Measurements from ENCODE around the gene RNF183. TPM values are rescaled to one million over a fixed set of nuclear protein-coding genes. Genes with fewer than 3 reads are reported as not detected.

Gene RNF183
- total RNA-seq, 6 experiments from 2014 or later: 0.27 TPM; not detected in 5

GRCh38 chr9:113316030-113316429 is 12.9 kb upstream of the RNF183 start:
- intact Hi-C loops (cut with DNase I): no loop called here
- Histone ChIP-seq H3K9me3 (no peaks in the 10 kb centered on the region), H3K27me3 (no peaks in the 10 kb centered on the region), H3K4me3 (no peak overlapping the region), H3K27ac (no peak overlapping the region), H3K36me3 (no peaks in the 10 kb centered on the region), H3K4me1 (no peaks in the 10 kb centered on the region)
- ATAC-seq (no peak), DNase-seq (no peak)
- no peak for TF ChIP-seq CTCF (IDR thresholded peaks at IDR 0.05)
- no peak for TF ChIP-seq POLR2A (IDR thresholded peaks at IDR 0.05)
- WGBS (ENCODE audit: insufficient coverage, low coverage, low lambda C conversion rate, missing lambda C conversion rate): 81% methylated on average over 4 of the region's 4 CpGs

- Histone ChIP-seq H3K9me3 (no peaks in the 10 kb centered on the region), H3K4me1 (no peaks in the 10 kb centered on the region), H3K27me3 (no peaks in the 10 kb centered on the region), H3K36me3 (no peaks in the 10 kb centered on the region), H3K4me3 (no peak overlapping the region), H3K27ac (no peak overlapping the region)
- ATAC-seq: no peak
- TF ChIP-seq POLR2A (IDR thresholded peaks at IDR 0.05): no peak
- no peak for TF ChIP-seq CTCF (IDR thresholded peaks at IDR 0.05)
- intact Hi-C loops (cut with DNase I): no loop called here
- no peak for DNase-seq
These were observed 12.1 kb upstream of the RNF183 start for GRCh38 chr9:113315231-113315630.

GRCh38 chr9:113313261-113313660 is 10.1 kb upstream of the RNF183 start:
- 72% methylated on average over 5 of the region's 5 CpGs for WGBS (ENCODE audit: insufficient coverage, low coverage, low lambda C conversion rate, missing lambda C conversion rate)
- DNase-seq (no peak), ATAC-seq (no peak)
- Histone ChIP-seq H3K4me1 (no peaks in the 10 kb centered on the region), H3K27me3 (no peaks in the 10 kb centered on the region), H3K27ac (no peak overlapping the region), H3K9me3 (no peaks in the 10 kb centered on the region), H3K36me3 (no peaks in the 10 kb centered on the region), H3K4me3 (no peak overlapping the region)
- no peak for TF ChIP-seq CTCF (IDR thresholded peaks at IDR 0.05)
- no peak for TF ChIP-seq POLR2A (IDR thresholded peaks at IDR 0.05)
- intact Hi-C loops (cut with DNase I): loop anchor here in 1 of 2 donors (5.0 kb wide), 1 partner anchor 94 kb away; no protein-coding TSS in a partner anchor

GRCh38 chr9:113311961-113312360 is 8.8 kb upstream of the RNF183 start:
- Histone ChIP-seq H3K4me1 (no peaks in the 10 kb centered on the region), H3K27me3 (no peaks in the 10 kb centered on the region), H3K9me3 (no peaks in the 10 kb centered on the region), H3K4me3 (no peak overlapping the region), H3K36me3 (no peaks in the 10 kb centered on the region), H3K27ac (no peak overlapping the region)
- ATAC-seq (no peak), DNase-seq (no peak)
- intact Hi-C loops (cut with DNase I): loop anchor here in 1 of 2 donors (5.0 kb wide), 1 partner anchor 95 kb away; no protein-coding TSS in a partner anchor
- 76% methylated on average over 3 of the region's 3 CpGs for WGBS (ENCODE audit: insufficient coverage, low coverage, low lambda C conversion rate, missing lambda C conversion rate)
- TF ChIP-seq POLR2A (IDR thresholded peaks at IDR 0.05) (no peak), CTCF (IDR thresholded peaks at IDR 0.05) (no peak)

- no peaks in the 10 kb centered on the region for H3K4me1 ChIP-seq
- no peak overlapping the region for H3K4me3 ChIP-seq
- 43% methylated on average over 3 of the region's 3 CpGs for WGBS (ENCODE audit: insufficient coverage, low coverage, low lambda C conversion rate, missing lambda C conversion rate)
- no peak overlapping the region for H3K27ac ChIP-seq
- no peak for DNase-seq
- TF ChIP-seq CTCF (IDR thresholded peaks at IDR 0.05): no peak
- no peak for TF ChIP-seq POLR2A (IDR thresholded peaks at IDR 0.05)
- no peaks in the 10 kb centered on the region for H3K36me3 ChIP-seq
- no peaks in the 10 kb centered on the region for H3K9me3 ChIP-seq
- no peaks in the 10 kb centered on the region for H3K27me3 ChIP-seq
- intact Hi-C loops (cut with DNase I): loop anchor here in 1 of 2 donors (5.0 kb wide), 1 partner anchor 97 kb away; no protein-coding TSS in a partner anchor
- no peak for ATAC-seq
These were observed 7.4 kb upstream of the RNF183 start for GRCh38 chr9:113310538-113310937.
